ENCODE data around the gene SH3RF3. TPM values are rescaled to one million over a fixed set of nuclear protein-coding genes. Genes with fewer than 3 reads are reported as not detected.
A peak's percentile ranks its signal among the peaks of the same experiment; 100 is the strongest.

The SH3RF3 gene
- total and polyA plus RNA-seq, 2 of the 13 experiments (the other 11 are each of a cell fraction or from before 2014, with no cell fraction given), result 0.04 TPM; not detected in 1

DNA sequence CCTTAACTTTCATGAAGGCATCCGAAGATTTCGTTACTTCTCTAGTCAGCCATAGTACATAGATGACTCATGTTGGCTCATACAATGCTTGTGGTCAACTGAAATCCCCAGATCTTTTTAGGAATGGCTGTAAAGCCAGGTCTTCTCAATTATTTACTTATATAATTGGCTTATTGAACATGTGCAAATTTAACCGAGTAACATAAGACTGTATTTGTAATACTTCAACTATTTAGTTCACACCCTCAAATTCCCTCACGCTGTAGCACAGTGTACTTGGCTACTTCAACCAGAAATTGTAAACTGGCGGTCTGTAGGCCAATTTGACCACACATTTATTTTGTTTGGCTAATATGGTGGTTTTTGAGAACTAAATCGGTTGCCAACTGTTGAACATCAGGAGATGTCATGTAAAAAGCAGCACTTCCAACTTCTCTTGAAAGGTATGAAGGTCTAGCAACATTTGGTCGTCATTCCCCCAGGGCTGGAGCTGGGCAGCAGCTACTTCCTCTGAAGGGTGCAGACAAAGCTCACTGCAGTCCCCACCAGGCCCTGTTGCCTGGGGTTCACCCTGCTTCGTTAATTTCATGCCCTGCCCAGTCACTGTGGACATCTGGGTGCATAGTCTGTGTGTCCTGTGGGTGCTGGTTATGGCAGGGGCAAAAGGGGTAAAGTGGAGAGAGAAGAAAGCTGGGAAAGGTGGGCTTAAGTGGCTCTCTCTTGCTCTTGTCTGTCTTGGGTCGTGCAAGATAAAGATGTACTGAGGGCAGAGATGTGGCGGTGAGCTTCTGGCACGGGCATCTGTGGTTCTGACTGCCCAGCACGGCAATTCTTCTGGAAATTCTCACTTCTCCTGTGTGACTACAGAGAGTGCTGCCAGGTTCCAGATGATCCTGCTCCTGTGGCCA lies 3.2 kb upstream of the SH3RF3 start:
- Histone ChIP-seq H3K36me3 (replicated peaks in 1 of 2; ENCODE audit: control insufficient read depth in 1 of 2, insufficient read depth in 2 of 2, low read length in 2 of 2) (no peaks in the 10 kb centered on the region), H3K9ac (ENCODE audit: insufficient read depth, low read depth, low read length) (no peak overlapping the region), H3K4me2 (ENCODE audit: low read depth, low read length) (no peak overlapping the region), H3K79me2 (ENCODE audit: insufficient read depth, low read length) (no peaks in the 10 kb centered on the region), H3K4me1 (ENCODE audit: insufficient read depth, low read length) (peaks cover 13% of the 10 kb centered on the region), H3K9me3 (ENCODE audit: low read length) (no peaks in the 10 kb centered on the region), H3K4me3 (replicated peaks in 1 of 3; ENCODE audit: insufficient read depth in 1 of 3, low read depth in 2 of 3, low read length in 3 of 3) (no peak overlapping the region), H3K27me3 (ENCODE audit: control insufficient read depth in 1 of 2, insufficient read depth in 2 of 2, low read length in 2 of 2) (peaks cover 2 to 31% of the 10 kb centered on the region in 2 experiments; a peak in 4 of 5 replicates), H4K20me1 (ENCODE audit: insufficient read depth, low read length) (no peaks in the 10 kb centered on the region), H3K27ac (ENCODE audit: extremely low read length, insufficient read depth, low read length) (no peak overlapping the region), H2AFZ (ENCODE audit: low read length) (no peak overlapping the region)
- ChIA-PET POLR2A (no interaction called here), CTCF (ENCODE audit: low intra/inter-chr PET ratio, low total read pairs) (interaction anchor here (3.2 kb wide), 1 partner anchor 384 kb away, joined by 38 read pairs; no protein-coding TSS in a partner anchor)
- DNase-seq (ENCODE audit: low spot score) (peak; percentile 28), FAIRE-seq (no peak), ATAC-seq (no peak)
- in situ Hi-C loops (cut with HindIII; ENCODE audit: extremely low pct_ligation_motif_present, low pct_unique_long_range_greater_than_20kb), result loop anchor here (5.0 kb wide), 1 partner anchor 376 kb away; no protein-coding TSS in a partner anchor
- BruUV-seq (replicated peaks), result no TSS peak
- TF ChIP-seq ISX (CRISPR knock-in tag; conservative IDR thresholded peaks at IDR 0.05) (no peak), FOXK1 (CRISPR knock-in tag; IDR thresholded peaks at IDR 0.05; ENCODE audit: borderline replicate concordance, low read depth) (no peak), CAMTA2 (CRISPR knock-in tag; IDR thresholded peaks at IDR 0.05; ENCODE audit: borderline replicate concordance) (no peak), NCOA2 (CRISPR knock-in tag; IDR thresholded peaks at IDR 0.05) (no peak), KLF11 (CRISPR knock-in tag; IDR thresholded peaks at IDR 0.05) (no peak), ZNF121 (CRISPR knock-in tag; IDR thresholded peaks at IDR 0.05) (no peak), ZFAT (CRISPR knock-in tag; conservative IDR thresholded peaks at IDR 0.05) (no peak)
- TF ChIP-seq, protein P1, sequence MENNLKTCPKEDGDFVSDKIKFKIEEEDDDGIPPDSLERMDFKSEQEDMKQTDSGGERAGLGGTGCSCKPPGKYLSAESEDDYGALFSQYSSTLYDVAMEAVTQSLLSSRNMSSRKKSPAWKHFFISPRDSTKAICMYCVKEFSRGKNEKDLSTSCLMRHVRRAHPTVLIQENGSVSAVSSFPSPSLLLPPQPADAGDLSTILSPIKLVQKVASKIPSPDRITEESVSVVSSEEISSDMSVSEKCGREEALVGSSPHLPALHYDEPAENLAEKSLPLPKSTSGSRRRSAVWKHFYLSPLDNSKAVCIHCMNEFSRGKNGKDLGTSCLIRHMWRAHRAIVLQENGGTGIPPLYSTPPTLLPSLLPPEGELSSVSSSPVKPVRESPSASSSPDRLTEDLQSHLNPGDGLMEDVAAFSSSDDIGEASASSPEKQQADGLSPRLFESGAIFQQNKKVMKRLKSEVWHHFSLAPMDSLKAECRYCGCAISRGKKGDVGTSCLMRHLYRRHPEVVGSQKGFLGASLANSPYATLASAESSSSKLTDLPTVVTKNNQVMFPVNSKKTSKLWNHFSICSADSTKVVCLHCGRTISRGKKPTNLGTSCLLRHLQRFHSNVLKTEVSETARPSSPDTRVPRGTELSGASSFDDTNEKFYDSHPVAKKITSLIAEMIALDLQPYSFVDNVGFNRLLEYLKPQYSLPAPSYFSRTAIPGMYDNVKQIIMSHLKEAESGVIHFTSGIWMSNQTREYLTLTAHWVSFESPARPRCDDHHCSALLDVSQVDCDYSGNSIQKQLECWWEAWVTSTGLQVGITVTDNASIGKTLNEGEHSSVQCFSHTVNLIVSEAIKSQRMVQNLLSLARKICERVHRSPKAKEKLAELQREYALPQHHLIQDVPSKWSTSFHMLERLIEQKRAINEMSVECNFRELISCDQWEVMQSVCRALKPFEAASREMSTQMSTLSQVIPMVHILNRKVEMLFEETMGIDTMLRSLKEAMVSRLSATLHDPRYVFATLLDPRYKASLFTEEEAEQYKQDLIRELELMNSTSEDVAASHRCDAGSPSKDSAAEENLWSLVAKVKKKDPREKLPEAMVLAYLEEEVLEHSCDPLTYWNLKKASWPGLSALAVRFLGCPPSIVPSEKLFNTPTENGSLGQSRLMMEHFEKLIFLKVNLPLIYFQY (CRISPR knock-in tag; IDR thresholded peaks at IDR 0.05; ENCODE audit: borderline replicate concordance), result no peak
- WGBS (ENCODE audit: low lambda C conversion rate), result 26% methylated on average over 12 of the region's 12 CpGs
- intact Hi-C loops (cut with micrococcal nuclease; ENCODE audit: unreplicated experiment), result no loop called here
